ENCODE results near the gene ZNF841. TPM values are rescaled to one million over a fixed set of nuclear protein-coding genes. Genes with fewer than 3 reads are reported as not detected.

Gene ZNF841
- total RNA-seq, 1 experiment from 2014 or later, result 10.8 TPM

GRCh38 chr19:52139252-52140031, 43.9 kb upstream of the ZNF841 start, which contains the start of gene ZNF616:
Gene ZNF616, minus strand, starts transcription at chr19:52139938. Its CDS starts 9,426 bp downstream, at chr19:52130512.
- Histone ChIP-seq H3K4me3 (ENCODE audit: low read depth in 2 of 2, low read length in 2 of 2) (peak within 1 kb of the TSS; percentile 95 to 99), H3K27ac (ENCODE audit: low read length) (peak within 1 kb of the TSS; percentile 90), H3K4me1 (ENCODE audit: control insufficient read depth, insufficient read depth, low read length) (no peaks in the 10 kb centered on the region; the same call in 1 of the 2 replicates), H3K27me3 (ENCODE audit: control insufficient read depth, insufficient read depth, low read length) (no peaks in the 10 kb centered on the region), H3K9me3 (ENCODE audit: control insufficient read depth, insufficient read depth, low read depth, low read length) (peaks cover 10% of the 10 kb centered on the region; the same call in 1 of the 2 replicates), H3K36me3 (ENCODE audit: control insufficient read depth, insufficient read depth, low read length) (no peaks in the 10 kb centered on the region; the same call in 1 of the 2 replicates)
- peak; percentile 96 for ATAC-seq
- in situ Hi-C loops (cut with HindIII; ENCODE audit: low pct_unique_long_range_greater_than_20kb, low sequenced_read_pairs), result no loop called here
- no peak for TF ChIP-seq TCF7L2 (IDR thresholded peaks at IDR 0.05; ENCODE audit: low read depth, low read length)
- no peak for TF ChIP-seq REST (IDR thresholded peaks at IDR 0.05; ENCODE audit: insufficient read depth in 1 of 2, low read depth in 2 of 2, low read length in 1 of 2)
- TF ChIP-seq CTCF (IDR thresholded peaks at IDR 0.05), result peak; percentile 89
- TF ChIP-seq POLR2AphosphoS5 (IDR thresholded peaks at IDR 0.05; ENCODE audit: low read depth, low read length), result peak; percentile 79
- TF ChIP-seq SIN3A (IDR thresholded peaks at IDR 0.05; ENCODE audit: borderline replicate concordance, insufficient read depth, low read depth, low read length), result no peak
- intact Hi-C loops (cut with micrococcal nuclease; ENCODE audit: unreplicated experiment), result loop anchor here (2.0 kb wide), 1 partner anchor 97 kb away; no protein-coding TSS in a partner anchor
- ChIA-PET POLR2A (no interaction called here), CTCF (no interaction called here)
- no TSS peak for BruUV-seq (replicated peaks)
- DNase-seq (ENCODE audit: low read depth, low spot score), result peak; percentile 33

- ATAC-seq (no peak), DNase-seq (ENCODE audit: low read depth, low spot score) (no peak)
- H3K4me3 ChIP-seq (ENCODE audit: low read depth in 2 of 2, low read length in 2 of 2), result peak overlapping the region; percentile 95 to 99
- TF ChIP-seq POLR2AphosphoS5 (IDR thresholded peaks at IDR 0.05; ENCODE audit: low read depth, low read length), result no peak
- no peak for TF ChIP-seq TCF7L2 (IDR thresholded peaks at IDR 0.05; ENCODE audit: low read depth, low read length)
- TF ChIP-seq CTCF (IDR thresholded peaks at IDR 0.05), result no peak
- TF ChIP-seq REST (IDR thresholded peaks at IDR 0.05; ENCODE audit: insufficient read depth in 1 of 2, low read depth in 2 of 2, low read length in 1 of 2), result no peak
- TF ChIP-seq SIN3A (IDR thresholded peaks at IDR 0.05; ENCODE audit: borderline replicate concordance, insufficient read depth, low read depth, low read length), result no peak
- no peaks in the 10 kb centered on the region for H3K27me3 ChIP-seq (ENCODE audit: control insufficient read depth, insufficient read depth, low read length)
- ChIA-PET CTCF (no interaction called here), POLR2A (no interaction called here)
- H3K9me3 ChIP-seq (ENCODE audit: control insufficient read depth, insufficient read depth, low read depth, low read length), result peaks cover 12% of the 10 kb centered on the region; the same call in 1 of the 2 replicates
- intact Hi-C loops (cut with micrococcal nuclease; ENCODE audit: unreplicated experiment) (loop anchor here (2.0 kb wide), 1 partner anchor 98 kb away; no protein-coding TSS in a partner anchor), in situ Hi-C loops (cut with HindIII; ENCODE audit: low pct_unique_long_range_greater_than_20kb, low sequenced_read_pairs) (no loop called here)
- no peaks in the 10 kb centered on the region; the same call in 1 of the 2 replicates for H3K36me3 ChIP-seq (ENCODE audit: control insufficient read depth, insufficient read depth, low read length)
- no TSS peak for BruUV-seq (replicated peaks)
- peak overlapping the region; percentile 90 for H3K27ac ChIP-seq (ENCODE audit: low read length)
- no peaks in the 10 kb centered on the region; the same call in 1 of the 2 replicates for H3K4me1 ChIP-seq (ENCODE audit: control insufficient read depth, insufficient read depth, low read length)
These were observed 43.4 kb upstream of the ZNF841 start for GRCh38 chr19:52138983-52139251.
